ENCODE data around the gene BIRC2.

DNA sequence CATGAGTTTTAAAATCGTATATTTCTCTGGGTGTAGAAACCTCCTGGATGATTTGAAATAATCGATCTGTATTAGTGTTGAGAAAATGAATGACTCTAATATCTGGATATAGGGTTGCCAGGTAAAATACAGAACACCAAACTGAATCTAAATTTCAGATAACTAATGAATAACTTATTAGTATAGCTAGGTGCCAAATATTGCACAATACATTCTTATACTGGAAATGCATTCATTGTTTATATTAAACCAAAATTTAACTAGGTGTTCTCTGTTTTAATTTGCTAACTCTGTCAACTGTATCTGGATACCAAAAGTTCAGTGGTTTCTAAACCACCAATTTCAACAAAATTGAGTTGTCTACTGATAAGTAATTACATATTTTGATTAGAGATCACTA lies 32.2 kb upstream of the BIRC2 start:
- TF ChIP-seq, protein P1, sequence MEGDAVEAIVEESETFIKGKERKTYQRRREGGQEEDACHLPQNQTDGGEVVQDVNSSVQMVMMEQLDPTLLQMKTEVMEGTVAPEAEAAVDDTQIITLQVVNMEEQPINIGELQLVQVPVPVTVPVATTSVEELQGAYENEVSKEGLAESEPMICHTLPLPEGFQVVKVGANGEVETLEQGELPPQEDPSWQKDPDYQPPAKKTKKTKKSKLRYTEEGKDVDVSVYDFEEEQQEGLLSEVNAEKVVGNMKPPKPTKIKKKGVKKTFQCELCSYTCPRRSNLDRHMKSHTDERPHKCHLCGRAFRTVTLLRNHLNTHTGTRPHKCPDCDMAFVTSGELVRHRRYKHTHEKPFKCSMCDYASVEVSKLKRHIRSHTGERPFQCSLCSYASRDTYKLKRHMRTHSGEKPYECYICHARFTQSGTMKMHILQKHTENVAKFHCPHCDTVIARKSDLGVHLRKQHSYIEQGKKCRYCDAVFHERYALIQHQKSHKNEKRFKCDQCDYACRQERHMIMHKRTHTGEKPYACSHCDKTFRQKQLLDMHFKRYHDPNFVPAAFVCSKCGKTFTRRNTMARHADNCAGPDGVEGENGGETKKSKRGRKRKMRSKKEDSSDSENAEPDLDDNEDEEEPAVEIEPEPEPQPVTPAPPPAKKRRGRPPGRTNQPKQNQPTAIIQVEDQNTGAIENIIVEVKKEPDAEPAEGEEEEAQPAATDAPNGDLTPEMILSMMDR (IDR thresholded peaks at IDR 0.05 in 2 of 3, conservative IDR thresholded peaks at IDR 0.05 in 1 of 3; ENCODE audit: borderline replicate concordance in 1 of 3, insufficient read depth in 1 of 3, low read depth in 2 of 3, low read length in 2 of 3): no peak
- TF ChIP-seq, protein P2, sequence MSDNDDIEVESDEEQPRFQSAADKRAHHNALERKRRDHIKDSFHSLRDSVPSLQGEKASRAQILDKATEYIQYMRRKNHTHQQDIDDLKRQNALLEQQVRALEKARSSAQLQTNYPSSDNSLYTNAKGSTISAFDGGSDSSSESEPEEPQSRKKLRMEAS (IDR thresholded peaks at IDR 0.05): no peak
- TF ChIP-seq POLR2A (IDR thresholded peaks at IDR 0.05; ENCODE audit: borderline replicate concordance, extremely low read depth, insufficient read depth, insufficient read length) (no peak), JUND (IDR thresholded peaks at IDR 0.05) (no peak), EZH2 (IDR thresholded peaks at IDR 0.05) (no peak), SP1 (IDR thresholded peaks at IDR 0.05; ENCODE audit: low read depth) (no peak), TCF7L2 (IDR thresholded peaks at IDR 0.05; ENCODE audit: borderline replicate concordance, extremely low read depth, insufficient read depth, insufficient read length) (no peak), CEBPB (IDR thresholded peaks at IDR 0.05; ENCODE audit: low read depth) (no peak), ZNF274 (IDR thresholded peaks at IDR 0.05; ENCODE audit: low read depth, low read length) (no peak), YY1 (IDR thresholded peaks at IDR 0.05; ENCODE audit: extremely low read depth, insufficient replicate concordance, low read depth, low read length) (no peak), ELF1 (IDR thresholded peaks at IDR 0.05; ENCODE audit: borderline replicate concordance, low read depth) (no peak), POLR2AphosphoS5 (IDR thresholded peaks at IDR 0.05; ENCODE audit: low read depth, low read length) (no peak)
- TF ChIP-seq, protein P3, sequence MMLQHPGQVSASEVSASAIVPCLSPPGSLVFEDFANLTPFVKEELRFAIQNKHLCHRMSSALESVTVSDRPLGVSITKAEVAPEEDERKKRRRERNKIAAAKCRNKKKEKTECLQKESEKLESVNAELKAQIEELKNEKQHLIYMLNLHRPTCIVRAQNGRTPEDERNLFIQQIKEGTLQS (IDR thresholded peaks at IDR 0.05): no peak
- TF ChIP-seq, protein P4, sequence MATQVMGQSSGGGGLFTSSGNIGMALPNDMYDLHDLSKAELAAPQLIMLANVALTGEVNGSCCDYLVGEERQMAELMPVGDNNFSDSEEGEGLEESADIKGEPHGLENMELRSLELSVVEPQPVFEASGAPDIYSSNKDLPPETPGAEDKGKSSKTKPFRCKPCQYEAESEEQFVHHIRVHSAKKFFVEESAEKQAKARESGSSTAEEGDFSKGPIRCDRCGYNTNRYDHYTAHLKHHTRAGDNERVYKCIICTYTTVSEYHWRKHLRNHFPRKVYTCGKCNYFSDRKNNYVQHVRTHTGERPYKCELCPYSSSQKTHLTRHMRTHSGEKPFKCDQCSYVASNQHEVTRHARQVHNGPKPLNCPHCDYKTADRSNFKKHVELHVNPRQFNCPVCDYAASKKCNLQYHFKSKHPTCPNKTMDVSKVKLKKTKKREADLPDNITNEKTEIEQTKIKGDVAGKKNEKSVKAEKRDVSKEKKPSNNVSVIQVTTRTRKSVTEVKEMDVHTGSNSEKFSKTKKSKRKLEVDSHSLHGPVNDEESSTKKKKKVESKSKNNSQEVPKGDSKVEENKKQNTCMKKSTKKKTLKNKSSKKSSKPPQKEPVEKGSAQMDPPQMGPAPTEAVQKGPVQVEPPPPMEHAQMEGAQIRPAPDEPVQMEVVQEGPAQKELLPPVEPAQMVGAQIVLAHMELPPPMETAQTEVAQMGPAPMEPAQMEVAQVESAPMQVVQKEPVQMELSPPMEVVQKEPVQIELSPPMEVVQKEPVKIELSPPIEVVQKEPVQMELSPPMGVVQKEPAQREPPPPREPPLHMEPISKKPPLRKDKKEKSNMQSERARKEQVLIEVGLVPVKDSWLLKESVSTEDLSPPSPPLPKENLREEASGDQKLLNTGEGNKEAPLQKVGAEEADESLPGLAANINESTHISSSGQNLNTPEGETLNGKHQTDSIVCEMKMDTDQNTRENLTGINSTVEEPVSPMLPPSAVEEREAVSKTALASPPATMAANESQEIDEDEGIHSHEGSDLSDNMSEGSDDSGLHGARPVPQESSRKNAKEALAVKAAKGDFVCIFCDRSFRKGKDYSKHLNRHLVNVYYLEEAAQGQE (IDR thresholded peaks at IDR 0.05; ENCODE audit: low read depth): no peak

Data from HCT116 (cell line).